Calu3 (cell line): ENCODE data around the gene APBB1. TPM values are rescaled to one million over a fixed set of nuclear protein-coding genes. Genes with fewer than 3 reads are reported as not detected.

ENCODE experiments used
- BruUV-seq: library from RNA; stranded (reverse); fragments of 400-500 nt; replicated peaks from 2 replicates; lab custom pipeline; 2021; lab: Mats Ljungman, UMichigan
- CTCF ChIA-PET: fragments of 300-600 bp; sonication (Branson Sonifier 250); formaldehyde crosslinking; loops from one replicate; lab custom pipeline; 2022; ENCODE audit warnings: antibody characterized with exemption; lab: Charles Lee
- DNase-seq: peaks from one replicate; pipeline ENCODE4 v3.0.0; 2022
- H3K27ac Mint-ChIP-seq: one replicate; pipeline ENCODE4 v1.8.0; 2022; ENCODE audit warnings: mixed read lengths; ENCODE audit not compliant: unreplicated experiment
- H3K27me3 Mint-ChIP-seq: one replicate; pipeline ENCODE4 v1.8.0; 2022; ENCODE audit warnings: mixed read lengths; ENCODE audit not compliant: unreplicated experiment
- H3K36me3 Mint-ChIP-seq: one replicate; pipeline ENCODE4 v1.8.0; 2022; ENCODE audit warnings: mild to moderate bottlenecking, moderate library complexity, mixed read lengths; ENCODE audit not compliant: insufficient read depth, unreplicated experiment
- H3K4me1 Mint-ChIP-seq: one replicate; pipeline ENCODE4 v1.8.0; 2022; ENCODE audit warnings: mild to moderate bottlenecking, low read depth, mixed read lengths; ENCODE audit not compliant: unreplicated experiment
- H3K4me3 Mint-ChIP-seq: one replicate; pipeline ENCODE4 v1.8.0; 2022; ENCODE audit warnings: mild to moderate bottlenecking, low read depth, moderate library complexity, mixed read lengths; ENCODE audit not compliant: unreplicated experiment
- H3K9me3 Mint-ChIP-seq: one replicate; pipeline ENCODE4 v1.8.0; 2022; ENCODE audit warnings: low read depth, mixed read lengths; ENCODE audit not compliant: unreplicated experiment
- CTCF ChIP-seq: fragments of 200-600 bp; IDR thresholded peaks from one replicate; pipeline ENCODE4 v1.8.0; 2022; ENCODE audit warnings: antibody characterized with exemption; ENCODE audit not compliant: unreplicated experiment
- intact Hi-C: fragments of 100-400 bp; cut with micrococcal nuclease; formaldehyde crosslinking; loops from one replicate; pipeline ENCODE4 v1.10.0; 2022; ENCODE audit not compliant: unreplicated experiment
- total RNA-seq: library from RNA; stranded (reverse); gene quantifications from 2 replicates; pipeline ENCODE4 v1.2.3, GENCODE V29; 2022

APBB1 gene
- total RNA-seq, 1 experiment from 2014 or later: 2.8 TPM

GRCh38 chr11:6456361-6457073 lies 37.6 kb upstream of the APBB1 start:
- no peak overlapping the region for H3K4me3 Mint-ChIP-seq
- H3K27ac Mint-ChIP-seq: no peak overlapping the region
- no peaks in the 10 kb centered on the region for H3K27me3 Mint-ChIP-seq
- H3K9me3 Mint-ChIP-seq: no peaks in the 10 kb centered on the region
- H3K4me1 Mint-ChIP-seq: no peaks in the 10 kb centered on the region
- intact Hi-C loops: no loop called here
- no peaks in the 10 kb centered on the region for H3K36me3 Mint-ChIP-seq
- BruUV-seq: no TSS peak
- no peak for DNase-seq
- CTCF ChIA-PET: no interaction called here
- no peak for TF ChIP-seq CTCF

- Mint-ChIP-seq H3K36me3 (no peaks in the 10 kb centered on the region), H3K4me1 (no peaks in the 10 kb centered on the region), H3K27me3 (no peaks in the 10 kb centered on the region), H3K9me3 (no peaks in the 10 kb centered on the region), H3K27ac (no peak overlapping the region), H3K4me3 (no peak overlapping the region)
- no peak for DNase-seq
- intact Hi-C loops: no loop called here
- CTCF ChIA-PET: no interaction called here
- no TSS peak for BruUV-seq
- TF ChIP-seq CTCF: no peak
Observed at GRCh38 chr11:6455070-6455469, 36.2 kb upstream of the APBB1 start.

GRCh38 chr11:6453152-6453551 lies 34.3 kb upstream of the APBB1 start:
- BruUV-seq: no TSS peak
- CTCF ChIA-PET: interaction anchor here (0.7 kb wide), 1 partner anchor 16 kb away, joined by 3 read pairs; no protein-coding TSS in a partner anchor
- no peak for DNase-seq

GRCh38 chr11:6452219-6452618 lies 33.3 kb upstream of the APBB1 start:
- no peak for TF ChIP-seq CTCF
- no peak for DNase-seq
- Mint-ChIP-seq H3K9me3 (no peaks in the 10 kb centered on the region), H3K4me3 (no peak overlapping the region), H3K36me3 (no peaks in the 10 kb centered on the region), H3K27me3 (no peaks in the 10 kb centered on the region), H3K27ac (no peak overlapping the region), H3K4me1 (no peaks in the 10 kb centered on the region)
- intact Hi-C loops: no loop called here
- CTCF ChIA-PET: interaction anchor here (0.7 kb wide), 2 partner anchors 17 to 1849 kb away, joined by 3 read pairs; no protein-coding TSS in a partner anchor
- BruUV-seq: no TSS peak

More at GRCh38 chr11:6453152-6453551, 34.3 kb upstream of the APBB1 start:
- no peaks in the 10 kb centered on the region for H3K36me3 Mint-ChIP-seq
- TF ChIP-seq CTCF: no peak
- intact Hi-C loops: no loop called here
- no peaks in the 10 kb centered on the region for H3K27me3 Mint-ChIP-seq
- no peak overlapping the region for H3K4me3 Mint-ChIP-seq
- H3K9me3 Mint-ChIP-seq: no peaks in the 10 kb centered on the region
- H3K27ac Mint-ChIP-seq: no peak overlapping the region
- no peaks in the 10 kb centered on the region for H3K4me1 Mint-ChIP-seq
